CD14-positive monocyte (primary cell): ENCODE measurements around the gene RASSF1. TPM values are rescaled to one million over a fixed set of nuclear protein-coding genes. Genes with fewer than 3 reads are reported as not detected.

ENCODE experiments used
- DNase-seq, 3 donors: peaks; one replicate each; pipeline ENCODE4 v3.0.0-alpha.2; 2011 to 2022
- H2AFZ ChIP-seq: 2 replicates; pipeline ENCODE4 v1.6.0; 2012; ENCODE audit warnings: mild to moderate bottlenecking, low read depth, low read length, inconsistent platforms; ENCODE audit not compliant: insufficient read depth, poor library complexity, severe bottlenecking
- H3K27ac ChIP-seq, 2 donors: 1 replicate in 1 of 2; 2 replicates in 1 of 2; pipeline ENCODE4 v1.5.1; 2012 to 2013; ENCODE audit warnings: low read length in 2 of 2, control low read depth in 1 of 2, inconsistent platforms in 1 of 2, low read depth in 1 of 2, mild to moderate bottlenecking in 1 of 2
- H3K27me3 ChIP-seq, 2 donors: one replicate each; pipeline versions ENCODE4 v1.6.0 to v1.6.1; 2011 to 2013; ENCODE audit warnings: low read length in 2 of 2; ENCODE audit not compliant: control insufficient read depth in 2 of 2, insufficient read depth in 2 of 2
- H3K36me3 ChIP-seq, 2 donors: replicated peaks in 1 of 2; 1 replicate in 1 of 2; 2 replicates in 1 of 2; pipeline versions ENCODE4 v1.5.1 to v1.6.1; 2012 to 2013; ENCODE audit warnings: low read length in 2 of 2, control low read depth in 1 of 2, inconsistent platforms in 1 of 2, mild to moderate bottlenecking in 1 of 2; ENCODE audit not compliant: insufficient read depth in 2 of 2, control insufficient read depth in 1 of 2
- H3K4me1 ChIP-seq, 2 donors: 1 replicate in 1 of 2; 2 replicates in 1 of 2; pipeline versions ENCODE4 v1.5.1 to v1.6.1; 2012 to 2013; ENCODE audit warnings: low read length in 2 of 2, control low read depth in 1 of 2, inconsistent platforms in 1 of 2, mild to moderate bottlenecking in 1 of 2, moderate library complexity in 1 of 2; ENCODE audit not compliant: insufficient read depth in 2 of 2, control insufficient read depth in 1 of 2
- H3K4me2 ChIP-seq: replicated peaks from 2 replicates; pipeline ENCODE3; 2012; ENCODE audit warnings: low read length, moderate library complexity, mild to moderate bottlenecking; ENCODE audit not compliant: poor library complexity, severe bottlenecking; ENCODE audit errors: extremely low read depth
- H3K4me3 ChIP-seq, 3 experiments: fragments of 200-600 bp in 1 of 3; sonication (generic) in 1 of 3; replicated peaks in 1 of 3; 1 replicate in 2 of 3; 2 replicates in 1 of 3; pipeline ENCODE4 v1.5.1; 2011 to 2013; ENCODE audit warnings: low read length in 3 of 3, mild to moderate bottlenecking in 3 of 3, control low read depth in 2 of 3, low read depth in 2 of 3, inconsistent platforms in 1 of 3, moderate library complexity in 1 of 3
- H3K79me2 ChIP-seq: 2 replicates; pipeline ENCODE4 v1.6.0; 2012; ENCODE audit warnings: mild to moderate bottlenecking, control low read depth, inconsistent platforms, low read length, moderate library complexity; ENCODE audit not compliant: insufficient read depth
- H3K9ac ChIP-seq: 2 replicates; pipeline ENCODE4 v1.6.0; 2017; ENCODE audit warnings: low read length, mild to moderate bottlenecking; ENCODE audit not compliant: insufficient read depth, poor library complexity, severe bottlenecking
- H3K9me3 ChIP-seq, 2 donors: replicated peaks in 1 of 2; 1 replicate in 1 of 2; 2 replicates in 1 of 2; pipeline versions ENCODE4 v1.5.1 to v1.6.1; 2012 to 2013; ENCODE audit warnings: low read length in 2 of 2, control low read depth in 1 of 2; ENCODE audit not compliant: control insufficient read depth in 1 of 2, insufficient read depth in 1 of 2
- H4K20me1 ChIP-seq: 2 replicates; pipeline ENCODE4 v1.6.0; 2012; ENCODE audit warnings: mild to moderate bottlenecking, low read length, control low read depth, moderate library complexity; ENCODE audit not compliant: insufficient read depth
- H3K27ac Mint-ChIP-seq, 7 donors: one replicate each; pipeline ENCODE4 v1.8.0; 2020; ENCODE audit warnings: mild to moderate bottlenecking in 7 of 7, mixed read lengths in 7 of 7, moderate library complexity in 6 of 7, inconsistent platforms in 2 of 7
- H3K27me3 Mint-ChIP-seq, 3 donors: one replicate each; pipeline ENCODE4 v1.8.0; 2021 to 2022; ENCODE audit warnings: low read depth in 3 of 3, mild to moderate bottlenecking in 3 of 3, mixed read lengths in 3 of 3, moderate library complexity in 3 of 3, inconsistent platforms in 1 of 3
- H3K36me3 Mint-ChIP-seq, 2 donors: one replicate each; pipeline ENCODE4 v1.8.0; 2020; ENCODE audit warnings: mixed read lengths in 2 of 2, inconsistent platforms in 1 of 2, mild to moderate bottlenecking in 1 of 2
- H3K4me1 Mint-ChIP-seq: one replicate; pipeline ENCODE4 v1.8.0; 2020; ENCODE audit warnings: mild to moderate bottlenecking, mixed read lengths
- H3K4me3 Mint-ChIP-seq, 2 donors: one replicate each; pipeline ENCODE4 v1.8.0; 2020; ENCODE audit warnings: mild to moderate bottlenecking in 2 of 2, mixed read lengths in 2 of 2, moderate library complexity in 1 of 2
- H3K9me3 Mint-ChIP-seq, 7 donors: one replicate each; pipeline ENCODE4 v1.8.0; 2020 to 2022; ENCODE audit warnings: mixed read lengths in 7 of 7, mild to moderate bottlenecking in 6 of 7, moderate library complexity in 6 of 7, inconsistent platforms in 2 of 7
- WGBS: methylation state at CpG from one replicate; pipeline ENCODE4 v1.1.5; 2013; ENCODE audit warnings: missing lambda C conversion rate; ENCODE audit not compliant: insufficient coverage; 5-methylcytosine and 5-hydroxymethylcytosine counted together
- intact Hi-C, 2 donors: fragments of 100-400 bp; cut with micrococcal nuclease; formaldehyde crosslinking; loops; one replicate each; pipeline versions ENCODE4 v1.15.0 to v1.15.1; 2023
- polyA plus RNA-seq, 3 donors: library from polyadenylated mRNA; depleted of rRNA in 1 of 3; unstranded in 2 of 3; stranded (reverse) in 1 of 3; fragments of 300-500 nt in 2 of 3; fragments of >200 nt in 1 of 3; fragmentation: Illumina TruSeq in 2 of 3; gene quantifications; 1 replicate in 2 of 3; 2 replicates in 1 of 3; pipeline ENCODE4 v1.2.3, GENCODE V29; 2012 to 2021
- TF ChIP-seq, protein P1 (sequence below): fragments of 200-600 bp; IDR thresholded peaks from one replicate; pipeline ENCODE4 v1.8.0; 2022; ENCODE audit warnings: antibody characterized with exemption, mild to moderate bottlenecking

Gene RASSF1
- polyA plus RNA-seq, 3 donors: 16.0 to 229 (median 24.0) TPM

DNA sequence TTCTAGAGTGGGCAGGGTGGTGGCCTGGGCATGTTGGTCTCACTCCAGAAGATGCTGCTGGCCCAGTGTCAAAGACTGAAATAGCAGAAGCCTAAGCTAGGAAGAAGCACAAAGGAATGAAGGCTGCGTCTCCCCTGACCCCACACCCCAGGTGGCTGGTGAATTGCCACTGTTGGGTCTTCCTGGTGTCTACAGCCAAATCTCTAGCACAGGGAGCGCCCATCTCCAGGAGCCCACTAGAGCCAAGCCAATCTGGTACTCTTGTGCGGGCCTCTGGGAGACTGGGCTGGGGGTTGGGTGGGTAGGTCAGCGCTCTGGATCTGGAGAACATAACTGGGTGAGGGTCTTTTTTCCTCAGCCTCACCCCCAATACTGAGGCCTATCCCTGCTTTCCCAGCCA, 13.5 kb downstream of the RASSF1 start:
- peaks cover 29 to 35% of the 10 kb centered on the region in 2 donors for H3K36me3 ChIP-seq
- Mint-ChIP-seq H3K4me3 (peak overlapping the region; percentile 84 to 96), H3K4me1 (peaks cover 58% of the 10 kb centered on the region), H3K36me3 (peaks cover 31 to 51% of the 10 kb centered on the region in 2 donors), H3K27me3 (peaks cover 0 to 1% (median 0%) of the 10 kb centered on the region in 3 donors), H3K9me3 (no peaks in the 10 kb centered on the region), H3K27ac (peak overlapping the region; percentile 68 to 83 (median 80))
- no peak overlapping the region for H2AFZ ChIP-seq
- H3K9me3 ChIP-seq: no peaks in the 10 kb centered on the region
- H3K27ac ChIP-seq: peak overlapping the region in 1 of 2 donors; percentile 80
- peaks cover 58 to 71% of the 10 kb centered on the region in 2 donors for H3K4me1 ChIP-seq
- peak overlapping the region; percentile 78 to 91 (median 84) for H3K4me3 ChIP-seq
- peak overlapping the region; percentile 94 for H3K4me2 ChIP-seq
- no peaks in the 10 kb centered on the region for H3K27me3 ChIP-seq
- no peak for DNase-seq
- no CpG with 5 or more reads among the region's 4 CpGs for WGBS
- TF ChIP-seq, protein P1, sequence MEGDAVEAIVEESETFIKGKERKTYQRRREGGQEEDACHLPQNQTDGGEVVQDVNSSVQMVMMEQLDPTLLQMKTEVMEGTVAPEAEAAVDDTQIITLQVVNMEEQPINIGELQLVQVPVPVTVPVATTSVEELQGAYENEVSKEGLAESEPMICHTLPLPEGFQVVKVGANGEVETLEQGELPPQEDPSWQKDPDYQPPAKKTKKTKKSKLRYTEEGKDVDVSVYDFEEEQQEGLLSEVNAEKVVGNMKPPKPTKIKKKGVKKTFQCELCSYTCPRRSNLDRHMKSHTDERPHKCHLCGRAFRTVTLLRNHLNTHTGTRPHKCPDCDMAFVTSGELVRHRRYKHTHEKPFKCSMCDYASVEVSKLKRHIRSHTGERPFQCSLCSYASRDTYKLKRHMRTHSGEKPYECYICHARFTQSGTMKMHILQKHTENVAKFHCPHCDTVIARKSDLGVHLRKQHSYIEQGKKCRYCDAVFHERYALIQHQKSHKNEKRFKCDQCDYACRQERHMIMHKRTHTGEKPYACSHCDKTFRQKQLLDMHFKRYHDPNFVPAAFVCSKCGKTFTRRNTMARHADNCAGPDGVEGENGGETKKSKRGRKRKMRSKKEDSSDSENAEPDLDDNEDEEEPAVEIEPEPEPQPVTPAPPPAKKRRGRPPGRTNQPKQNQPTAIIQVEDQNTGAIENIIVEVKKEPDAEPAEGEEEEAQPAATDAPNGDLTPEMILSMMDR: no peak
- peaks cover 49% of the 10 kb centered on the region for H4K20me1 ChIP-seq
- H3K79me2 ChIP-seq: peaks cover 44% of the 10 kb centered on the region
- intact Hi-C loops: no loop called here
- peak overlapping the region; percentile 82 for H3K9ac ChIP-seq

- Mint-ChIP-seq H3K9me3 (no peaks in the 10 kb centered on the region), H3K4me1 (peaks cover 60% of the 10 kb centered on the region), H3K4me3 (no peak overlapping the region), H3K27ac (peak overlapping the region in 6 of 7 donors; percentile 29 to 82 (median 68)), H3K27me3 (peaks cover 0 to 1% (median 0%) of the 10 kb centered on the region in 3 donors), H3K36me3 (peaks cover 22 to 42% of the 10 kb centered on the region in 2 donors)
- DNase-seq: no peak
- Histone ChIP-seq H2AFZ (no peak overlapping the region), H3K79me2 (peaks cover 35% of the 10 kb centered on the region), H3K4me1 (peaks cover 63 to 76% of the 10 kb centered on the region in 2 donors), H3K4me3 (no peak overlapping the region), H3K9me3 (no peaks in the 10 kb centered on the region), H3K4me2 (no peak overlapping the region), H3K27me3 (no peaks in the 10 kb centered on the region), H3K27ac (peak overlapping the region; percentile 26 to 56), H3K36me3 (peaks cover 20 to 26% of the 10 kb centered on the region in 2 donors), H3K9ac (no peak overlapping the region), H4K20me1 (peaks cover 39% of the 10 kb centered on the region)
- TF ChIP-seq, protein P1: no peak
- 89% methylated on average over 3 of the region's 8 CpGs for WGBS
- intact Hi-C loops: no loop called here
Measured at GRCh38 chr3:50326182-50326541, 14.5 kb downstream of the RASSF1 start.
